Astrocyte of the cerebellum (primary cell): ENCODE measurements around the gene VSTM4.

ENCODE experiments used
- DNase-seq: peaks from one replicate; pipeline ENCODE4 v3.0.0-alpha.2; 2011; ENCODE audit warnings: low read depth
- H3K4me3 ChIP-seq: 2 replicates; pipeline ENCODE4 v1.5.1; 2011; ENCODE audit warnings: mild to moderate bottlenecking, low read depth, low read length, moderate library complexity
- in situ Hi-C: cut with HindIII; loops from 2 replicates; pipeline ENCODE4 v1.10.0; 2017; ENCODE audit warnings: low sequenced_read_pairs
- TF ChIP-seq, protein P1 (sequence below): IDR thresholded peaks from 2 replicates; pipeline ENCODE4 v1.5.1; 2012; ENCODE audit warnings: low read length, low read depth, moderate library complexity, mild to moderate bottlenecking; ENCODE audit errors: missing control alignments

VSTM4 gene

DNA sequence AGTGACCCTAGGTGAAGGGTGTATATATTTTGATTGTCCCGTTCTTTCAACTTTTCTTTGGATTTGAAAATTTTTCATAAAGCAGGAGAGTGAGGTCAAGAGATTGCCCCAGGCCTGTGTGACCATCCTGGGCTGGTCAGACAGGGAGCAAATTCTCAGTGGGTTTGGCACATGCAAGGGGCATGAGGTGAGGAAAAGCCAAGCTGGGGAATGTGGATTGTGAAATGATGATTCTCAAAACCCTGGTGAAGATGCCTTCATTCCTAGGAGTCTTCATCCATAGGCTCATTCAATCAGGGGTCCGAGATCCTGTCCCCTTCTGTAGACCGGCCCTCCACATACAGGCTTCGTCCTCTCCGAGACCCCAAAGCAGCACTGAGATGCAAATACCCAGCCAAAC is 45.5 kb upstream of the VSTM4 start:
- in situ Hi-C loops, result no loop called here
- no peak for DNase-seq
- H3K4me3 ChIP-seq, result no peak overlapping the region
- TF ChIP-seq, protein P1, sequence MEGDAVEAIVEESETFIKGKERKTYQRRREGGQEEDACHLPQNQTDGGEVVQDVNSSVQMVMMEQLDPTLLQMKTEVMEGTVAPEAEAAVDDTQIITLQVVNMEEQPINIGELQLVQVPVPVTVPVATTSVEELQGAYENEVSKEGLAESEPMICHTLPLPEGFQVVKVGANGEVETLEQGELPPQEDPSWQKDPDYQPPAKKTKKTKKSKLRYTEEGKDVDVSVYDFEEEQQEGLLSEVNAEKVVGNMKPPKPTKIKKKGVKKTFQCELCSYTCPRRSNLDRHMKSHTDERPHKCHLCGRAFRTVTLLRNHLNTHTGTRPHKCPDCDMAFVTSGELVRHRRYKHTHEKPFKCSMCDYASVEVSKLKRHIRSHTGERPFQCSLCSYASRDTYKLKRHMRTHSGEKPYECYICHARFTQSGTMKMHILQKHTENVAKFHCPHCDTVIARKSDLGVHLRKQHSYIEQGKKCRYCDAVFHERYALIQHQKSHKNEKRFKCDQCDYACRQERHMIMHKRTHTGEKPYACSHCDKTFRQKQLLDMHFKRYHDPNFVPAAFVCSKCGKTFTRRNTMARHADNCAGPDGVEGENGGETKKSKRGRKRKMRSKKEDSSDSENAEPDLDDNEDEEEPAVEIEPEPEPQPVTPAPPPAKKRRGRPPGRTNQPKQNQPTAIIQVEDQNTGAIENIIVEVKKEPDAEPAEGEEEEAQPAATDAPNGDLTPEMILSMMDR, result no peak

GRCh38 chr10:49160110-49160509 is 44.8 kb upstream of the VSTM4 start:
- in situ Hi-C loops, result no loop called here

DNA sequence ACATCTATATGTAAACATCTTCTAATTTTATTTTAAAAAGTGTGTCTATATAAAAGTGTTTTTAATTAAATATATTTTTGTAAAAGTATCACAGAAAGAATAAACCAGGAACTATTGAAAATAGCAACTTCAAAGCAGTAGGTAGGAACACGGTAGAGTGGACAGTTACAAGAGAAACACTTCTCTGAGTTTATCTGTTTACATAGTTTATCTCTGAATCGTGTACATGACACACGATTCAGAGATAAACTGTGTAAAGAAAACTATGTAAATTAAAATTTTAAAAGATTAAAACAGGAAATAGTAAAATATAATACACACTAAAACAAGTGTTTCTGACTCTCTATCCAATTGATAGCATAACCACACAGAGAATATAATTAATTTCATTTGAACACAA is 43.6 kb upstream of the VSTM4 start:
- no peak overlapping the region for H3K4me3 ChIP-seq
- in situ Hi-C loops, result no loop called here
- TF ChIP-seq, protein P1, result no peak

More at GRCh38 chr10:49160110-49160509, 44.8 kb upstream of the VSTM4 start:
- DNase-seq, result no peak
- TF ChIP-seq, protein P1, result no peak
- H3K4me3 ChIP-seq, result no peak overlapping the region

GRCh38 chr10:49158404-49158803 is 43.1 kb upstream of the VSTM4 start:
- H3K4me3 ChIP-seq, result no peak overlapping the region
- no peak for DNase-seq
- in situ Hi-C loops, result no loop called here
- TF ChIP-seq, protein P1, result no peak

More for the DNA sequence above, 43.6 kb upstream of the VSTM4 start:
- no peak for DNase-seq

DNA sequence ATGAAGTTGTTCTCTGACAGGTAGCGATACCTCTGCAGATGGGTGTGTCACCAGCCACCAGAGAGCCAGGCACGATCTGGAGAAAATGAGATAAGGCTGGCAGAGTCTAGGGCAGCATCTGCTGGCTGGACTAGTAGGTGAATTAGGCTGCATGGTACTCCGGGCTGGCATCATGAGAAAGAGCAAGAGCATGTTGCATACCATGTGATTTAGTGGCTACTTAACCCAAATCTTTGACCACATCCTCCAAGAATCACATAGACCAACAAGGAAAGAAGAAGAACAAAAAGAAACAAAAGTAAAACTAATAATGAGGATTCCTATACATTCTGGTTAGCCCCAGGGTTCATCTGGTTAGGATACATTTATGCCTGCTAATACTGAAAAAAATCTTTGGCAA is 41.9 kb upstream of the VSTM4 start:
- TF ChIP-seq, protein P1, result no peak
- no peak overlapping the region for H3K4me3 ChIP-seq
- in situ Hi-C loops, result no loop called here
- DNase-seq, result no peak

DNA sequence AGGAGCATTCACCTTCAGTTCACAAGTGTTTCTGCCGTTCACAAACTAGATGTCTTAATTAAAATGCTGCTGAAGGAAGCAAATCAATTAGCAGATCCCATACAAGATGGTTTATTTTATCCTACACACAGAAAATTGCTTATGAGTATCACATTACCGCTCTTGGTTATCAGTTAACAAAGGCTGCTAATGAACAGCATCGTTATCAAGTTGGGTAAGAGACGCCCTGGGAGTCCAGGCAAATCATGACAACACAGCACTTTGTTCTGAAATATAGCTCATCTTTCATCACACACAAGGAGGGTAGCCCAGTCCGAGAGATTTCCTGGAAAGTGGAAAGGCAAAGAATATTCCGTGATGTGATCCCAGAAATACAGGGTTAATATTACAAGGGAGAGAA is 39.3 kb upstream of the VSTM4 start:
- H3K4me3 ChIP-seq, result no peak overlapping the region
- TF ChIP-seq, protein P1, result no peak
- in situ Hi-C loops, result no loop called here
- DNase-seq, result no peak

DNA sequence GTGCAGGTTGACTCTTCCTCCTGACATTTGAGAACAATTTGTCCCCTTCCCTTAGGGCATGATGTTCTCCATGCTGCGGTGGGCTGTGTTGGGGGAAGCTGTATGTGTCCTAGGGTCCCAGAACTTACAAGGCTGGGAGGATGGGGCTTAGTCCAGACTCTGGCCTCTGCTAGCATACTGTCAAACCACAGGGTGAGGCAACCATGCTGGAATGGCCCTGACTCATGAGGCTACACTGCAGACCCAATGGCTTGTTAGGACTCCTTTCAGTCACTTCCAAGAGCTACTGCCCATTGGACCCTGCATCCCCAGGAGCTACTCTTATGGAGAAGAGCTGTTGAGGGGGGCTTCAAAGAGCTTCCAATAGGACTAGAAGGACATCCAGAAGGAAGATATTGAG is 38.6 kb upstream of the VSTM4 start:
- DNase-seq, result no peak

More for the DNA sequence above, 38.6 kb upstream of the VSTM4 start:
- no peak overlapping the region for H3K4me3 ChIP-seq
- TF ChIP-seq, protein P1, result no peak
- in situ Hi-C loops, result no loop called here
